ENCODE data around the gene BAIAP2. TPM values are rescaled to one million over a fixed set of nuclear protein-coding genes. Genes with fewer than 3 reads are reported as not detected.

Gene BAIAP2
- total RNA-seq, 1 experiment from 2014 or later, result 57.7 TPM

GRCh38 chr17:81086789-81087551 lies 52.0 kb downstream of the BAIAP2 start:
- no peak overlapping the region for H3K4me3 ChIP-seq (ENCODE audit: low read depth, low read length)
- TF ChIP-seq CTCF (IDR thresholded peaks at IDR 0.05; ENCODE audit: insufficient read depth in 1 of 2, low read depth in 1 of 2, low read length in 1 of 2, severe bottlenecking in 1 of 2, unreplicated experiment in 1 of 2), result no peak
- BruUV-seq (replicated peaks), result no TSS peak
- POLR2A ChIA-PET, result no interaction called here
- H3K9me3 Mint-ChIP-seq (ENCODE audit: unreplicated experiment), result no peaks in the 10 kb centered on the region
- H3K4me3 Mint-ChIP-seq (ENCODE audit: unreplicated experiment), result no peak overlapping the region
- no peak overlapping the region for H3K27ac Mint-ChIP-seq (ENCODE audit: unreplicated experiment)
- H3K27me3 Mint-ChIP-seq (ENCODE audit: insufficient read depth, unreplicated experiment), result no peaks in the 10 kb centered on the region
- H3K27me3 ChIP-seq (replicated peaks; ENCODE audit: control insufficient read depth, insufficient read depth, low read length), result no peaks in the 10 kb centered on the region
- CTCF ChIA-PET, result no interaction called here
- DNase-seq, result no peak
- H3K4me1 ChIP-seq, result no peaks in the 10 kb centered on the region
- H3K36me3 ChIP-seq (ENCODE audit: control insufficient read depth, insufficient read depth, low read length), result no peaks in the 10 kb centered on the region
- H3K9me3 ChIP-seq, result no peaks in the 10 kb centered on the region
- intact Hi-C loops (cut with micrococcal nuclease; ENCODE audit: unreplicated experiment), result no loop called here
- no peaks in the 10 kb centered on the region for H3K4me1 Mint-ChIP-seq (ENCODE audit: low read depth, unreplicated experiment)
- H3K36me3 Mint-ChIP-seq (ENCODE audit: insufficient read depth, unreplicated experiment), result peaks cover 16% of the 10 kb centered on the region

GRCh38 chr17:81090361-81091136 lies 55.6 kb downstream of the BAIAP2 start:
- no peak for TF ChIP-seq CTCF (IDR thresholded peaks at IDR 0.05; ENCODE audit: insufficient read depth in 1 of 2, low read depth in 1 of 2, low read length in 1 of 2, severe bottlenecking in 1 of 2, unreplicated experiment in 1 of 2)
- CTCF ChIA-PET, result no interaction called here
- Histone ChIP-seq H3K4me1 (peaks cover 15% of the 10 kb centered on the region), H3K36me3 (ENCODE audit: control insufficient read depth, insufficient read depth, low read length) (no peaks in the 10 kb centered on the region; the same call in 1 of the 2 replicates), H3K9me3 (no peaks in the 10 kb centered on the region), H3K27me3 (replicated peaks; ENCODE audit: control insufficient read depth, insufficient read depth, low read length) (no peaks in the 10 kb centered on the region), H3K4me3 (ENCODE audit: low read depth, low read length) (no peak overlapping the region)
- BruUV-seq (replicated peaks), result no TSS peak
- Mint-ChIP-seq H3K27me3 (ENCODE audit: insufficient read depth, unreplicated experiment) (no peaks in the 10 kb centered on the region), H3K36me3 (ENCODE audit: insufficient read depth, unreplicated experiment) (peaks cover 14% of the 10 kb centered on the region), H3K9me3 (ENCODE audit: unreplicated experiment) (no peaks in the 10 kb centered on the region), H3K4me1 (ENCODE audit: low read depth, unreplicated experiment) (no peaks in the 10 kb centered on the region), H3K4me3 (ENCODE audit: unreplicated experiment) (no peak overlapping the region), H3K27ac (ENCODE audit: unreplicated experiment) (no peak overlapping the region)
- POLR2A ChIA-PET, result interaction anchor here (0.7 kb wide), 1 partner anchor 422 kb away, joined by 3 read pairs; no protein-coding TSS in a partner anchor
- peak; percentile 44 to 57 for DNase-seq
- intact Hi-C loops (cut with micrococcal nuclease; ENCODE audit: unreplicated experiment), result no loop called here

- no peak overlapping the region for H3K4me3 Mint-ChIP-seq (ENCODE audit: unreplicated experiment)
- Histone ChIP-seq H3K9me3 (no peaks in the 10 kb centered on the region), H3K36me3 (ENCODE audit: control insufficient read depth, insufficient read depth, low read length) (no peaks in the 10 kb centered on the region; the same call in 1 of the 2 replicates), H3K27me3 (replicated peaks; ENCODE audit: control insufficient read depth, insufficient read depth, low read length) (no peaks in the 10 kb centered on the region), H3K4me1 (peaks cover 15% of the 10 kb centered on the region), H3K4me3 (ENCODE audit: low read depth, low read length) (no peak overlapping the region)
- H3K36me3 Mint-ChIP-seq (ENCODE audit: insufficient read depth, unreplicated experiment), result peaks cover 15% of the 10 kb centered on the region
- POLR2A ChIA-PET, result interaction anchor here (0.7 kb wide), 1 partner anchor 422 kb away, joined by 3 read pairs; no protein-coding TSS in a partner anchor
- no peak for DNase-seq
- H3K9me3 Mint-ChIP-seq (ENCODE audit: unreplicated experiment), result no peaks in the 10 kb centered on the region
- no TSS peak for BruUV-seq (replicated peaks)
- intact Hi-C loops (cut with micrococcal nuclease; ENCODE audit: unreplicated experiment), result no loop called here
- no peak for TF ChIP-seq CTCF (IDR thresholded peaks at IDR 0.05; ENCODE audit: insufficient read depth in 1 of 2, low read depth in 1 of 2, low read length in 1 of 2, severe bottlenecking in 1 of 2, unreplicated experiment in 1 of 2)
- no peak overlapping the region for H3K27ac Mint-ChIP-seq (ENCODE audit: unreplicated experiment)
- CTCF ChIA-PET, result no interaction called here
- no peaks in the 10 kb centered on the region for H3K27me3 Mint-ChIP-seq (ENCODE audit: insufficient read depth, unreplicated experiment)
- no peaks in the 10 kb centered on the region for H3K4me1 Mint-ChIP-seq (ENCODE audit: low read depth, unreplicated experiment)
Observed at GRCh38 chr17:81091154-81091553, 56.2 kb downstream of the BAIAP2 start.

Measured in Caco-2 (cell line).